KOPT-K1 (cell line): ENCODE data around the gene RASGRF2.

Experiments
- H3K27ac ChIP-seq: fragments of 200-600 bp; sonication (generic); 2 replicates; pipeline ENCODE4 v1.5.1; 2016; ENCODE audit warnings: antibody characterized with exemption, mild to moderate bottlenecking, low read depth, low read length; ENCODE audit not compliant: poor library complexity, severe bottlenecking
- H3K36me3 ChIP-seq: fragments of 200-600 bp; sonication (generic); 2 replicates; pipeline ENCODE4 v1.5.1; 2017; ENCODE audit warnings: antibody characterized with exemption, mild to moderate bottlenecking, low read length, moderate library complexity; ENCODE audit not compliant: insufficient read depth
- H3K9me3 ChIP-seq: fragments of 200-600 bp; sonication (generic); 2 replicates; pipeline ENCODE4 v1.5.1; 2017; ENCODE audit warnings: antibody characterized with exemption, low read length, mild to moderate bottlenecking; ENCODE audit not compliant: insufficient read depth, poor library complexity, severe bottlenecking

Gene RASGRF2

DNA sequence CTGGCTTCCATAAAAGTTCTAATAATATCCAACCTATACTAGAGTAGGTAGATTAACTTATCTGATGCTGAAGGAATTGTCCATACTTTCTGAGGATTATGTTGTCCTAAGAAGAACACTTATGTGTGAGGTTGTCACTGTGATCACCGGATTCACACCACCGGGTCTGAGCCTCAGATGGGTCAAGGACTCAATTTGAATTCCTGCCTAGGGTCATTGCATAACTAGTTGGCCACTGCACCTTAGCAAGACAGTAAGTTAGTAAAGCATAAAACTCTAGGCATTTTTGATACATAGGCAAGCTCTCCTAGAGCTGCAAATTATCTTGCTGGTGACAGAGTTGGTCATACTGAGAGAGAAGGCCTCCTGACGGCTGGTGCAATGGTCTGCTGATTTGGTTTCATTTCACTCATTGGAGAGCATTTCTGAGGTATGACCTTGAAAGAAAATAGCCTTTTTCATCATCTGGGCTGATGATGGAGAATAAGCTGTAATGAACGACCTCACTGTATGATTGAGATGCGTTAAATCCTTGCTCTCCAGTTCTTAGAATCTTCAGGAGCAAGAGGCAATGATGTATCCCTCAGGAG is 200.9 kb downstream of the RASGRF2 start:
- Histone ChIP-seq H3K36me3 (no peaks in the 10 kb centered on the region), H3K9me3 (peaks cover 12% of the 10 kb centered on the region), H3K27ac (no peak overlapping the region)

DNA sequence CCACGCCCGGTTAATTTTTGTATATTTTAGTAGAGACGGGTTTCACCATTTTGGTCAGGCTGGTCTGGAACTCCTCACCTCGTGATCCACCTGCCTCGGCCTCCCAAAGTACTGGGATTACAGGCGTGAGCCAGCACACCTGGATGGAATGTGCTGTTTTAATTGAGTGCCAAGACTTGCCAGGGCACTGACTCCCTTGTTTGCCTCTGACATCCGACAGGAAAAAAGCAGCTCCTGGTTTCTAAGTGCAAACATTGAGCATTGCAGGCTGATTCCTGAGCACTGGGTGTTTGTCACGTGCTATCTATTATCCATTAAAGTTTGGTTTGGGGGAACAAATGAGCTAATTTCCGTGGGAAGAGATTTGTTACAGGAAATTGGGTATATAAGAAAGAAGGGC is 202.3 kb downstream of the RASGRF2 start:
- H3K36me3 ChIP-seq, result no peaks in the 10 kb centered on the region
- H3K9me3 ChIP-seq, result no peaks in the 10 kb centered on the region
- no peak overlapping the region for H3K27ac ChIP-seq

DNA sequence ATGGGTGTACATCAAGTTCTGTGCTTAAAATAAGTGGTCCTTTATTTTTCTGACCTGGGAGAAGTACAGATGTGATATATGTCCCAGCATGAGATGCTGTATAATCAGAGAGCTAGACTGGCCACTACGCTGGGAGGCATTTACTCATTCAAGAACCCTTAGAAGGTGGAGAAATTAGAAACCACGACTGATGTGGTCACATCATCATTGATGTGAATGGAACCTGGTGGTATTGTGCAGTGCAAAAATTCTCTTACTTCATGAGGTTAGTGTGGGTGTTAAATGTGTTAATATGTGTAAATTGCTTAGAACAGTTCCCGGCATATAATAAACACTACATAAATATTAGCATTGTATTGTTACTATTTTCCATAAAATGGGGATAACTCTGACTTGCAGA is 203.5 kb downstream of the RASGRF2 start:
- Histone ChIP-seq H3K27ac (no peak overlapping the region), H3K36me3 (no peaks in the 10 kb centered on the region), H3K9me3 (no peaks in the 10 kb centered on the region)

DNA sequence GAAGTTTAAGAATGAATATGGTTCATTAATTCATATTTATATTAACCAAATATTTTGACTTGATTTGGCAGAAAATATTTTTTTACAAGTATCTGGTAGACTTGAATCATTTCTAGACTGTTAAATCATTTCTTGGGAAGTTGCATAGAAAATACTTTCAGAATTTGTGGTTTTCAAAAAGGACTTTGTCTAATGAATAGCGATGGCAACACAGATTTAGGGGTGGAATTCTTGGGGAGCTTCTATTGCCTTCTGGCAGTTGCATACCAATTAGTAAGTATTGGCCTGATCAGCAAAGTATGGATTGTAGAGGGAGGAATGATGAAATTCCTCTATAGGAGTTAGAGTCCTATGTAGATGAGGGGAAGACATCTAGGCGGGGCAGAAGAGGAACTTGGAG is 204.3 kb downstream of the RASGRF2 start:
- Histone ChIP-seq H3K9me3 (no peaks in the 10 kb centered on the region), H3K27ac (no peak overlapping the region), H3K36me3 (no peaks in the 10 kb centered on the region)

DNA sequence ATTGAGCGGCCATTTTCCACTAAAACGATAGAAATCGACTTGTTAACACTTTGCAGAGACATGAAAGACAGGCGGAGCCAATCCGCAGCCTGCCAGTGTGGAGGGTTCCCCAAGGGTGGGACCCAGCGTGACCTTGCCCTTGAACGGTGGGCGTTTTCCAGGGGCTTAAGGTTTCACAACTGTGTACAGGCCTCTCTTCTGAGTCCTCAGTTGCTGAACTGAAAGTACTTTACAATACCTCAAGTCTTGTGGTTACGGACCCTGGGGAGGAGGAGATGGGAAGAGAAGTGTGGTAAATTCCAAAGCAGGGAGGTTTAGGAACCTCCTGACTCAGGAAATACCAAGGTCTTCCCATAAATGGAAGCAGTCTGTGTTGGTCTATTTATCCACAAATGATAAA is 204.8 kb downstream of the RASGRF2 start:
- Histone ChIP-seq H3K27ac (no peak overlapping the region), H3K36me3 (no peaks in the 10 kb centered on the region), H3K9me3 (no peaks in the 10 kb centered on the region)

DNA sequence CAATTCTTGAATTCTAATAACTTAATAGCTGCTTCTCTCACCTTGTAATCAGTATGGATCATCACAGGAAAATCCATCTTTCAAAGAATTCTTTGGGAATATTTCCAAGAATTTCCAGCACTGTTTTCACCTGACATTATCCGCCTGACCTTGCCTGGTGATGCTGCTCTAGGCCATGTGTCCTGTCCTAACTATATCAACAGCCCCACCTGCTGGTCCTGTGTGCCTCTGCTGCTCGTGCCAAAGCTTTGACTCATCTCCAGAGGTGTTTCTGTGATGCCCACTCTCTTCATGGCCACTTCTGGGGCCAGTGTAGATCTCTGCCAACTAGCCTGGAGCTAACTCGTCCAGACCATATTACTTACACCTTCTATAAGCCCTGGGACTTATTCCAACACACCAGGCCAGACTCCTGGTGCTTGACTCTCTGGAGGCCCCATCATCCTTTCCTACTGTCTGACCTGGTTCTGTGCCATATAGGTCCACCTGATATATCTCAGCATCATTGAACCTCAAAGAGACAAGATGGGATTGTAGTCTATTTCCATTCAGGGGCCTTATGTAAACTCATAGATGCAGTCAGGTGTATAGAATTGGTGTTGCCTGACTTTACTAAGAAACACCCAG is 205.4 kb downstream of the RASGRF2 start:
- Histone ChIP-seq H3K9me3 (no peaks in the 10 kb centered on the region), H3K27ac (no peak overlapping the region), H3K36me3 (no peaks in the 10 kb centered on the region)

DNA sequence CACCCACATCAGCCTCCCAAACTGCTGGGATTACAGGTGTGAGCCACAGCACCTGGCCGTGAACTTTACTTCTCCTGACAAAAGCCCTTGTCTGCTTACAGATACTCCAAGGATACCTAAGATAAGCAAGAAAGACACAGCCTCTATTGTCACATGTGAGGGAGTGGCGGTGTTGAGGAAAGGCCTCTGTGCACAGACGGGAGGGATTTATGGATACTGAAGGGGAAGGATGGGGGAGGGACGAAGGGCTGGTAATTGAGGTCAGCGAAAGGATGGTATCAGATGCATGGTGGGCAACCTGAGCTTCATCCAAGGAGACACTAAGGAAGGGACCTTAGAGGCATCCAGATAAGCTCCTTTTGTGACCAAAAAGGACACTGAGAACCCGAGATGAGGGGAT is 206.3 kb downstream of the RASGRF2 start:
- H3K36me3 ChIP-seq, result no peaks in the 10 kb centered on the region
- no peaks in the 10 kb centered on the region for H3K9me3 ChIP-seq
- H3K27ac ChIP-seq, result no peak overlapping the region

DNA sequence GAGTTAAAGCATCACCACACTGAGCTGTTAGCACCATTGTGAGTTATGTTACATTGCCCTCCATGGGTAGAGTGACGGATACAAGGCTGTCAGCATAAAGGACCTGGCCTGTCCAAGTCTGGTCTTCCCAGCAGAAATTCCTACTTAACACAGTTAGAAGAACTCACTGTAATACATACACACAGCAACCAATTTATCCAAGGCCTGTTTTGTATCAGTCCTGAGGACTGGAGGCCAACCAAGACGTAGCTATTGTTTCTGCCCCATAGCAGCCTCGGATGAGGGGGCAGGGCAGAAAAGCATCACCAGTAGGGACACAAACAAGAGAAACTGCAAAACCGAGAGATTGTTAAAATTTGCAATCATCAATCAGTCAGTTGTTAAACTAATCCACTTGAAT is 206.9 kb downstream of the RASGRF2 start:
- H3K27ac ChIP-seq, result no peak overlapping the region
- no peaks in the 10 kb centered on the region for H3K36me3 ChIP-seq
- H3K9me3 ChIP-seq, result no peaks in the 10 kb centered on the region

DNA sequence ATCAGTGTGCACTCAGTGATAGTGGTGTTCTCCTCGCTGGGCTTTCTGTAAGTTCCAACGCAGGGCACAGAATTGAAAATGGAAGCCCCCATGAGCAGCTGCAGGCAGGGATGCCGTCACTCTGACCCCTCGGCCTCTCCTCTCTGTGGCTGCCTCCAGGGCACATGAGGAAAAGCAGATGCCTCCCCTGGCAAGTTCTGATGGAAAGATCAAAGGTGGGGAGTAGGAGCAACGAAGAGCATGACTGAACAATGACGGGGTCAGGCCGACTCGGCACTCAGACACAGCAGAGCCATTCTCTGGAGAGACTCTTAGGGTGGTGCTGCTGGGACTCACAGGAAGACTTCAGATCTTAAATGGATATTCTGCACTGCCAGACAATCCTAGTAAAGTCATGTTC is 207.4 kb downstream of the RASGRF2 start:
- H3K9me3 ChIP-seq, result no peaks in the 10 kb centered on the region

DNA sequence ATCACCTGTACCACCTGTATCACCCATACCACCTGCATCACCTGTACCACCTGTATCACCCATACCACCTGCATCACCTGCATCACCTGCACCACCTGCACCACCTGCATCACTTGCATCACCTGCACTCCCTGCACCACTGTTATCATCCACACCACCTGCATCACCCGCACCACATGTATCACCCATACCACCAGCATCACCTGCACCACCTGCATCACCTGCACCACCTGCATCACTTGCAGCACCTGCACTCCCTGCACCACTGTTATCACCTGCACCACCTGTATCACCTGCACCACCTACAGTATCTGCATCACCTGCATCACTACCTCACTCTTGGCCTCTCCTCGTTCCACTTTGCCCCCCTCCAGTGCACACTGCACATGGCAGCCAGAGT is 209.8 kb downstream of the RASGRF2 start:
- no peak overlapping the region for H3K27ac ChIP-seq
- no peaks in the 10 kb centered on the region for H3K9me3 ChIP-seq

More for the DNA sequence above, 207.4 kb downstream of the RASGRF2 start:
- no peak overlapping the region for H3K27ac ChIP-seq
- no peaks in the 10 kb centered on the region for H3K36me3 ChIP-seq

DNA sequence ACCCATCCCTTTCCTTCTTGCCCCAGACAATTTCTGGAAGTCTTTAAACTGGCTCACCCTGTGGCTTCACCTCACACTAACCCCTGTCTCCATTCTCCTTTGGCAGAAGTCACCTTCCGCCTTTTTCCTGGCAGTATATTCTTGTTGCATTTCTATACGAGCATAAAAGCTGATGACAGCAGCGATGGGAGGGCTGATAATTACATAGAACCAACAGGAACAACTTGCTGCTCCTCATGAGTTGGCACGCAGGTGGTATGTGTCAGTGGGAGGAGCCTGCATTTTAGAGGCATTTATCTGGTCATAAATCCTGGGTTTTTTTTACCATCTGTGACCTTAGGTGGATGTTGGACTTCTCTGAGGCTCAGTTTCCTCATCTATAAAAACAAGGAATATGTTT is 211.6 kb downstream of the RASGRF2 start:
- Histone ChIP-seq H3K9me3 (no peaks in the 10 kb centered on the region), H3K36me3 (no peaks in the 10 kb centered on the region), H3K27ac (no peak overlapping the region)

More for the DNA sequence above, 209.8 kb downstream of the RASGRF2 start:
- no peaks in the 10 kb centered on the region for H3K36me3 ChIP-seq

DNA sequence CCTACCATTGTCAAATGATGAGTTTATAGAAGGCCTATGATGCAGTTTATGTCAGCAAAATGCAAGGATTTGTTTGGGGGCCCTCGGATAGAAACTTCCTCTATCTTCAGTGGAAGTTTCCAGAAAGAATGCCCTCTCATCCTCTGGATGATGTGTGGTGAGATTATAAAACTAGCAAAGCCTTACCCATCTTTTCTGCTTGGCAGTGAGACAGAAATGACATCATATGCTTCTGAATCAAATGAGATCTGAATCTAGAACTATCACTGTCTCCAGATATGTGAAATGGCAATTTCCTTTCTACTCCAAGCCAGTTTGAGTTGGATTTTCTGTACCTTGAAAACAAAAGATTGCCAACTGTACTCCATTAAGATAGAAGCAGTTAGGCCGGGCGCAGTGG is 212.5 kb downstream of the RASGRF2 start:
- no peaks in the 10 kb centered on the region for H3K36me3 ChIP-seq
- no peak overlapping the region for H3K27ac ChIP-seq
- H3K9me3 ChIP-seq, result no peaks in the 10 kb centered on the region

DNA sequence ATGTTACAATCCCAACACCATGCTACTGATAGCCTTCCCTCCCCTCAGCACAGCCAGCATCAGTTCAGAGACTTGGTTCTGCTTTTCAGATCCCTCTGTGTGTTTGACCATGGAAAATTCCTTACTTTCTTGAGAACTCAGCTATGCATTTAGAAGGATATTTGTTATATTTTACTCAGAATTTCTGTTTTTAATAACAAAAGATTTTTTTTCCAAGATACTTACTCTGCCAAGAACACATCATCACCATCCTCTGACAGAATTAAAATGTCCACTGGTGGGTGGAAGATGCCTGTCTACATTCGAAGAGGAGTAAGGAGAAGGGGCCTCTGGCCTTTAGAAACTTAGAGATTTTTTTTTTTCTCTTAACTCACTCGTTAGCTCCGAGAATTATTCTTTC is 216.9 kb downstream of the RASGRF2 start:
- Histone ChIP-seq H3K27ac (no peak overlapping the region), H3K9me3 (no peaks in the 10 kb centered on the region), H3K36me3 (no peaks in the 10 kb centered on the region)

DNA sequence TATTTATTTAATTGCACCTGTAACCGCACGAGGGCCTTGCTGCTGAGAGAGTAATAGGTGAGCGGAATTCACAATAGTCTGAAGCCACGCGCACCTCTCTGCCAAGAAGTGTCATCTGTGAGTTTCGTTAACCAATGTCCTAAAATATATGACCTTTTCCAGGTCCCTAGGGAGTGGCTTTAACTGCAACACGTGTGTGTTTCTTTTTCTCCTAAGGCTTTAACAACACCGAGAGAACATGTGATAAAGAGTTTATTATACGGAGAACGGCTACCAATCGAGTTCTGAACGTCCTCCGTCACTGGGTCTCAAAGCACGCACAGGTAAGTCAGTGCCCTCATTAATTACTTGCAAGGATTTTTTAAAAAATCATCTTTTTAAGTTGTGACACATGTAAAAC is 219.8 kb downstream of the RASGRF2 start:
- Histone ChIP-seq H3K9me3 (no peaks in the 10 kb centered on the region), H3K27ac (no peak overlapping the region), H3K36me3 (no peaks in the 10 kb centered on the region)

DNA sequence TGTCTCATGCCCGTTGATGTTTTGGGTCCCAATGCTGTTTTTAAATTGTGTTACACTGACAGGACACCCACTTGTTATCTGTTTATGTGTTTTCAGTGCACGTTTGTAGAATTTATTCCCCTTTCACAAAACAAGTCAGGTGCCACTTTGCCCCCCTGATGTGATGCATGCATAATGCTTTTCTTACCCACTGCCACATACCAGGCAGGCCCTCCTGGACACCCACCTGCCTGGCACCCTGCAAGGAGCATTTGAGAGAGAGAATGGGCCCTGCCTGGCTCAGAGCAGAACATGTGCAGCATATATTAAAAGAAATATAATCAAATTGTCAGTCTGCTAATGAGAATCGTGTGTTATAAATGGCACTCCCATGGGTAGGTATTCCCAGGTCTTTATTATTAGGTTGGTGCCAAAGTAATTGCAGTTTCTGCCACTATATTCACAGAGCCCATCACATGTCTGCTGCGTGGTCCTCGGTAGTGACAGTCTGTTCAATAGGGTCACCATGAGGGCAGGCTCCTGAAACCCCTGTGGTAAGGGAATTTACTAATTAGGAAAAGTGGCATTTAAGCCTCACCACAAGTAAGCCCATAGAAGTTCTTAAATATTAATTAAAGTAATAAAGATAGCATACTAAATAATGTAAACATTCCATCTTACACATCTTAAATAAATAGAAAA is 220.8 kb downstream of the RASGRF2 start:
- H3K9me3 ChIP-seq, result no peaks in the 10 kb centered on the region
- no peak overlapping the region for H3K27ac ChIP-seq
- H3K36me3 ChIP-seq, result no peaks in the 10 kb centered on the region
